ENCODE data around the gene TRIM28.

TRIM28 gene

DNA sequence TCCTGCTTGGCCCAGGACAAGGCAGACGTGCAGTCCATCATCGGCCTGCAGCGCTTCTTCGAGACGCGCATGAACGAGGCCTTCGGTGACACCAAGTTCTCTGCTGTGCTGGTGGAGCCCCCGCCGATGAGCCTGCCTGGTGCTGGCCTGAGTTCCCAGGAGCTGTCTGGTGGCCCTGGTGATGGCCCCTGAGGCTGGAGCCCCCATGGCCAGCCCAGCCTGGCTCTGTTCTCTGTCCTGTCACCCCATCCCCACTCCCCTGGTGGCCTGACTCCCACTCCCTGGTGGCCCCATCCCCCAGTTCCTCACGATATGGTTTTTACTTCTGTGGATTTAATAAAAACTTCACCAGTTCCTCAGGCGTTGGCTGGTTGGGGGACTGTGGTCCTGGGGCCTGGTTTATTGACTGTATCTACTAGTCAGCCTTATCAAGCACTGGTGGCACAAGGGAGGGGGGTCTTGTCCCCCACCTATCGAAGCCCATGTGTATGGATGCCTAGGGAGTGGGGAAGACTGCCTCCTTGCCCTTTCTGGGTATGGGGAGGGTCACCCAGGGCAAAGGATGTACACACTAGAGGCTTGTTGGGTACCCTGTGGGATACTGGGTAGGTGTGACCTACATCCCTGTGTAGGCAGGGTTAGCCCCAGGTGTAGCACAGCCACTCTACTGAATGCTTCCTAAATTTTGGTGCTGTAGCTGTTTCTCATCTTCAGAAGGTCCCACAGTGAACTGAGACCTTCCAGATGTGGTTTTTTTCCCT lies 6.7 kb downstream of the TRIM28 start:
- no peak for DNase-seq

DNA sequence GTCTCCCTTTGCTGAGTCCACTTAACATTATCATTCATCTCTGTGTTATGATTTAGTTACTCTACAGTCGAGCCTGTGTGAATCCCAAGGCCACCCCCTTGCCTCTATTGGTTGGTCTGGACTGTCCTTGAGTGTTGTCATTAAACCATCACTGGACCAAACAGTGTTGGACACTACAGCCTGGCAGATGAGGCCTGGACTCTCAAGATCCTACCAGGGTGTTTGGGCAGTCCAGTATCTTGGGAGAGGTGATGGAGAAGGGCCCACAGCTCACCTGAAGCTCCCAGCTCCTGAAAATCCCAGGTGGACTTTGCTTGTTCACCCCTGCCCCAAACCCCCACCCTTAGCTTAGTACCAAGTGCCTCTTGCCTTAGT lies 7.2 kb downstream of the TRIM28 start:
- DNase-seq: no peak

DNA sequence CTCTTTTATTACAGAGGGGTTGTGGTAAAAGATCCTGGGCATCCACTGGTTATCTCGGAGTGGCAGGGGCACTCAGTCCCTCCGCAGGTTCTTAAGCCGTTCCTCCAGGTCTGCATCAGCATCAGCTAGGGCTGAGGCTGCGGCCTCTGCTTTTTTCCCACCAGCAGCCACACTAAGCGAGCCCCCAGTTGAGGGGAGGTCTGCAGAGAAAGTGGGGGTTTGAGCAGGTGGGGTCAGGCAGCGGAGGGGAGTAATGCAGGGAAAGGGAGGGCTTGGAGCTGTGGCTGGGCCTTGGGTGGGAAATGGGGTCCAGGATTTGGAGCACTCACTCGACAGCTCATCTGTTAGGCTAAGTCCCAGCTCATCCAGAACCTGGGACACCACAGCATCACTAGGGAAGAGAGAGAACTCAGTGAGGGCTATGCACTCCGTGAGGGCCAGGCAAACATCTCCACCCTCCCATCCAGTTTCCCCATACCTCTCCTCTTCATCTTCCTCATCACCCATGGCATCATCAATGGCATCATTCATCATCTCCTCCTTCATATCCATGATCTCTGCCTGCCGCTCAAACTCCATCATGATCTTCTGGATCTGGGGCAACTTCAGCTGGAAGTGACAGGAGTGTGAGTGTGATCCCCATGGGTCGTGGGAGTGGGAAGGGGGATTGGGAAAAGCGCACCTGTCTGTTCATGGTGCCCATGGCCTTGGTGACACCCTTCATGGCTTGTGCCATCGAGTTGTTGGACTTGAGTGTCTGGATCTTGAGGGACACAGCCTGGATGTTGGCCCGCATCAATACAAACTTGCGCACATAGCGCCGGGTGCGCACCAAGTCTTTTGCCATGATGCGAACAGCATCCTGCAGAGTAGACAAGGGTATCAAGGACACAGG lies 8.0 kb downstream of the TRIM28 start:
- no peak for DNase-seq

- no peak for DNase-seq
Measured at GRCh38 chr19:58552655-58553054, 8.8 kb downstream of the TRIM28 start.

DNA sequence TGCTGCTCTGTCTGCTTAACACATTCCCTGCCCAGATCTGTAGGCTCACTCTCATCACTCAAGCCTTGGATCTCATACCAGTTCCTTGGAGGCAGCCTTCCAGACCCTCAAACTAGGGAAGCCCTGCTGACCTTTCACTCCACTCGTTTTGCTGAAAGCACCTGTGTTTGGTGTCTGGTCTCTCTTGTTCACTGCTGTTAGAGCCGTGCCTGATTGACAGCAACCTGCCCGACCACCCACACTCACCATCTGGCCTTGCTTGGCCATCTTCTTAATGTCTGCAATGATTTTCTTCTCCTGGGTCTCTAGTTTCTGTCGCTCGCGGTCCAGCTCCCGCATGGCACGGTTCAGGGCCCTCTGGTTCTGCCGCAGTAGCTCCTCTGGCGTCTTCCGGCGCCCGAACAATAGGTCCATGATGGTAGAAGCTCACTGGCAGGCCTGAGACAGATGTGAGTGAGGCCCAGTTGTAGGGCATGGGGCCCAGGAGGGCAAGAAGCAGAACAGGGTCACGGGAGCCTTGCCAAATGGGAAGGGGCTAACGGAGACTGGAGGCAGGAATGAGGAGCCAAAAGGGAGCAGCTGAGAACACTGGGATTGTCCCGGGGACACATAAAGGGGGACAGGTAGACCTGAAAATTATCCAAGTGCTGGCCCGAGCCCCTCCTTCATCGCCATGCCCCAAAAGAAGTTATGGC lies 10.1 kb downstream of the TRIM28 start:
- DNase-seq: no peak

GRCh38 chr19:58554494-58555368 lies 10.9 kb downstream of the TRIM28 start, which contains the start of gene CHMP2A:
TSS of gene CHMP2A (minus strand) at chr19:58555105. CDS start at chr19:58554212, 893 bp downstream.
- DNase-seq: peak; percentile 99

- no peak for DNase-seq
Measured at GRCh38 chr19:58555369-58555885, 11.6 kb downstream of the TRIM28 start.

DNA sequence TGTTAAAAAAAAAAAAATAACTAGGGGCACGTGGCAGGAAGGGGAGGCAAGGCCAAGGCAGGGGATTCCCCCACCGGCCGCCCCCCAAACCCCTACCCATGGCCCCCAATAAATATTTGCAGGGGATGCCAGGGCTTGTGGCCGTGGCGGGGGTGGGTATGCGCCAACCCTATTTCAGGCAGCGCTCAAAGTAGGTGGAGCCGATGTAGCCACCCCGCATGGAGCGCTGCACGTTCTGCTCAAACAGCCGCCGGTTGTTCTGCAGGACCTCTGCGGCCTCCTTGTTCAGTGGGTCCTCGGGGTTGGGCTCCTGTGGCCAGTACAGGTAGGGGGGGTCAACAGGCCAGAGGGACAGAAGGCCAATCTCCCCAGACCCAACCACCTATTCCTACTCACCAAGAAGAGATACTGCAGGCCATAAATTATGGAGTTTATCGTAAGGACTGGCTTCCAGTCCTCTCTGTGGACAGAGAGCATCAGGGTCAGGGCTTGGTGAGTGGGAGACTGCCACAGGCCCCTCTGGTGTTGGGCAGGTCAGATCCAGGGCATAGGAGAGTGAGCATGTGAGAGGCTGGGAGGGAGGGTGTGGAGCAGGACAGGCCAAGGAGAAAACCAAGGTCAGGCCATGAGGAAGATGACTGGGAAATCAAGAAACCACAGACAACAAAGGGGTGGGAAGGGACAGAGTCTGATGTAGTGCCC lies 12.2 kb downstream of the TRIM28 start:
- no peak for DNase-seq

DNA sequence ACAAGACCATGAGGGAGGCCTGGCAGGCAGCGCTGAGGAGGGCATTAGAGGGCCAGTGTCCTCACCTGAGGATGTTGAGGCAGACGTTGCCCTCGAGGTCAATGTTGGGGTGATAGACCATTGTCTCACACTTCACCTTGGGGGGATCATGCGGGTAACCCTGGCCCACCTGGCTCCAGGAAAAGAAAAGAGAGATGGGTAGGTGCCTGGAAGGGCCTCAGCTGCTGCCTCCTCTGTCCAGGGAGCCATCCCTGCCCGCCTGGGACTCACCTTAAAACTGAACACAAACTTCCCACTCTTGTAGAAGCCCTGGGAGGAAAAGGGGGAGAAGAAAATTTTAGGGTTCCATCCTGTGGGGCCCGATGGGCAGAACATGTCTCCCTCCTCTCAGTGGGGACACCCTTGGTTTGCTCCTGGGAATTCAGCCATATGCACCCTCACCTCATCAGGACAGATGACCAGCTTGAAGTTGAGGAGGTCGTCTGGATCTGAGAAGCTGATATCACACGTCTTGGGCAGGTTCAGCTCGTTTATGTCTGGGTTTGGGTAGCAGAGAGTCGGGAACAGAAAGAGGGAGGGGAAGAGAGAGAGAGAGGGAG lies 12.9 kb downstream of the TRIM28 start:
- DNase-seq: no peak

GRCh38 chr19:58557221-58558065 lies 13.6 kb downstream of the TRIM28 start:
- no peak for DNase-seq

DNA sequence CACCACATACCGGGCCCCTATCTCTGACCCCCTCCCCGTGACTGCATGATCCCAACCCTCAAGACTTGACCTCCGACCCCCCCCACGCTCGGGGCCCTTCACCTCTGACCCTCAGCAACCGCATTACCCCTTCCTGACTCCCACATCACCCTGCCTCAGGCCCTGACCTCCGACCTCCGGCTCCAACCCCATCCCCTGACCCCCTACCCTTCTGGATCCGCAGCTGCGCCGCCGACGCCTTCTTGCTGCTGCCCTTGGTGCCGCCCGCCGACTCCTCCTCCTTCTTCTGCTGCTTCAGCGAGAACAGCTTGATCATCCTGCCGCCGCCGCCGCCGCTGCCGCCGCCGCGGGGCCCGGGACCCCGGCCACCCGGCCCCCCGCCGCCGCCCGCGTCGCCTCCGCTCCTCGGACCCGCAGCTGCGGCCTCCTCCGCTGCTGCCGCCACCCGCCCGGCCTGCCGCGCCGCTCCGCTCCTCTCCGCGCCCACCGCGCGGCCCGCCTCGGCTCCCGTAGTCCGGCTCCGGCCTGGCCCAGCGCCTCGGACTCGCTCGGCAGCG lies 14.3 kb downstream of the TRIM28 start, which contains the start of gene UBE2M:
UBE2M (minus strand) TSS at position 546 of the 557 bp plus-strand sequence; CDS start at position 316, 230 bp downstream.
- DNase-seq: peak; percentile 78

- DNase-seq: peak; percentile 100
Measured at GRCh38 chr19:58558623-58559274, 14.9 kb downstream of the TRIM28 start.

DNA sequence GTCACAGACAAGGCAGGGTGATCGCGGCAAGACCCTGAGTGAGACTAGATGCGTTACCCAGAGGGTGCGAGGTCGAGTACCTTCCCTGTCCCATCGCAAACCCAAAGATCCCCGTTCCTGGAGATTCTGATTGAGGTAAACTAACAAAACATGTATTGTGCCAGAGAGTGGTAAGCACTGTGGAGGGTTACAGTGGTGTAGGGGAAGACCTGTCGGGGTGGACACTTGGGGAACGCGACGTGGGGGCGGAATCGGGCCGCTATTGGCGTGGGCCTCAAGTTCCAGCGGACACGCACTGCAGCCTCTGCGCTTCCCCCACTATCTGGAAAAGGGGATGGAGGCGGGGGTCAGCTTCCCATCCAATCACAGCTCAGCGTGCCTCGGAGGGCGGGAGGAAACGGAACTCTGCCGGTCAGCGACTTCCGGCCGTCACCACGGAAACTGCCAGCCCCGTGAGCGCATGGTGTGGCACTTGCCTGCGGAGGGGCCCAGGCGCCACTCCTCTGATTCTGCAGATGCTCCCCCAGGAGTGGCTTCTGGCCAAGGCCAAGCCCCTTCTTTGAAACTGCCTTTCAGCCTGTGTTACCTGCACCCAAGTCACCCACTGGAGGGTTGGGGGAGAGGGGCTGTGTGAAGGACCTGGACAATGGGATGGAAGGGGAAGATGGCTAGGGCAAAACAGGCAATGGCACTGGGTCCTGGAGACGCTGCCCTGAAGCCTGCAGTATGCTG lies 15.6 kb downstream of the TRIM28 start:
- DNase-seq: peak; percentile 96

DNA sequence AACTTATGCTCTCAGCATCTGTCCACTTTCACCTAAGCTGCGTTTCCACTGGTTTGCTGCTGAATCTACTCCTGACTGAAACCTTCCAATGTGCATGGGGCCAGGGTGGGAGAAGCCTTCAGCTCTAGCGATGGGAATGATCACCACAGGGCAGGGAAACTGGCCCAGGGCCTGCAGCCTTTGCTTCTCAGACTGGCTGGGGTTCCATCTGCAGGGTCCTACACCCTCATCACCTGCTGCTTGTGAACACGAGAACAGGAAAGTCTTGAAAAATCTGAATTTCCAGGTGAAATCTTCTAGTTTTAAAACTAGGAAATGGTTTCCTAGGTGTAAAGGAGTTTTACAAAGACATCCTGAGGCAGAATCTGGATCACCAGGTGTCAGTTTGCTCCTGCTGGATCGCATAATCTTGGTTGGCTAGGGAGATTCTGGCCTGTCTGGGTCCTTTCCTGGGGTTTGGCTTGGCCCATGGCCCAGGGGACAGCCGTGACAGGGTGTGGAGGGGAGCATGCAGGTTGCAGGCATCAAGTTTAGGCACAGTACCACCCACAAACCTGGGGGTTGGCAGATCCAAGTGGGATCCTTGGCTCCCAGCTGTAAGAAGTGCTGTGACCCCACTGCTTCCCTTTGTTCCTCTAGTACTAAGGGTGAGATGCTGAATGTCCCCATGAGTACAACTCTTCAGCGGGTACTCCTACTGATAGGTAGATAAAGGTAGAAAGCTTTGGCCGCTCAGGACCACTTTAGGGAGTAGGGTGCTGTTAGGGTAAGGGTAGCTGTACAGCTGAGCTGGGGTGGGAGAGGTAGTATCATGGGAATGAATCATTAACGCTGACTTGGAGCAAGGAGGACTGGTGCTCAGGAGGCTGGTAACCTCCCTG lies 16.4 kb downstream of the TRIM28 start:
- no peak for DNase-seq

GRCh38 chr19:58560921-58561320 lies 17.1 kb downstream of the TRIM28 start:
- no peak for DNase-seq

- DNase-seq: no peak
Measured at GRCh38 chr19:58561373-58562121, 17.7 kb downstream of the TRIM28 start.
